ENCODE measurements around the gene CCDC154. TPM values are rescaled to one million over a fixed set of nuclear protein-coding genes. Genes with fewer than 3 reads are reported as not detected.

Gene CCDC154
- total and polyA plus RNA-seq, 9 of the 15 experiments (the other 6 are each of a cell fraction or from before 2014, with no cell fraction given) = 0.15 to 1.4 (median 0.20) TPM; not detected in 5

DNA sequence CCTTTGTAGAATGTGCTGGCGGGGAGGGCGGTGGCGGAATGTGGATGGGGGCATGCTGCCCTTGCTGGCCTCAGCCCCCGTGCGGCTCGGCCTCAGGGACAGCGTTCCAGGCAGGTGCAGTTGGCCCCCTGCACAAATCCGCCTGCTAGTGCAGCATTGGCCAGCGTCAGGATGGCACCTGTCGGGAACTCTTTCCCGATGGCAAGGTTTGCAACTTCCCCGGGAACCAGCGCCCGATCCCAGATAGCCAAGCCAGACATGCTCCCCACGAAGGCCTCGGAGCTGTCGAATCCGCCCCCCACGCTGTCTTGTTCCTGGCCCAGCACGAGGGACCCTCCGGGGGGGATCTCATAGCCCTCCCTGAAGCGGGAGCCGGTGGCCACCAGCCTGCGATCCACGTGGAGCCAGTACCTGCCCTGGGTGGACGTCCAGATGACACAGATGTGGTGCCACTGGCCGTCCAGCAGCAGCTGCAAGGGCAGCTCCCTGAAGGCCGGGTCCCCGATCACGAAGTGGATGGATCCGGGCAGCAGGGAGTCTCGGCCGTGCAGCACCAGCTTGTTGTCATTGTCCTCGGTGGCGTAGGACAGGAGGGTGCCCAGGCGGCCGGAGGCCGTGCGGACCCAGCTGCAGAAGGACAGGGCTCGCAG is 41.6 kb upstream of the CCDC154 start:
- H3K9me3 ChIP-seq (replicated peaks; ENCODE audit: control insufficient read depth, insufficient read depth, low read depth, low read length) = no peaks in the 10 kb centered on the region
- TF ChIP-seq, protein P1, sequence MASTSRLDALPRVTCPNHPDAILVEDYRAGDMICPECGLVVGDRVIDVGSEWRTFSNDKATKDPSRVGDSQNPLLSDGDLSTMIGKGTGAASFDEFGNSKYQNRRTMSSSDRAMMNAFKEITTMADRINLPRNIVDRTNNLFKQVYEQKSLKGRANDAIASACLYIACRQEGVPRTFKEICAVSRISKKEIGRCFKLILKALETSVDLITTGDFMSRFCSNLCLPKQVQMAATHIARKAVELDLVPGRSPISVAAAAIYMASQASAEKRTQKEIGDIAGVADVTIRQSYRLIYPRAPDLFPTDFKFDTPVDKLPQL (IDR thresholded peaks at IDR 0.05; ENCODE audit: extremely low read depth, insufficient read length) = no peak
- TF ChIP-seq MTA2 (IDR thresholded peaks at IDR 0.05; ENCODE audit: low read depth) (no peak), FOXM1 (IDR thresholded peaks at IDR 0.05; ENCODE audit: low read depth) (no peak), FOXM1 (CRISPR knock-in tag; IDR thresholded peaks at IDR 0.05; ENCODE audit: low read depth) (no peak), MBD2 (IDR thresholded peaks at IDR 0.05; ENCODE audit: borderline replicate concordance, low read depth) (no peak), SMARCB1 (IDR thresholded peaks at IDR 0.05; ENCODE audit: insufficient read length, low read depth) (no peak), SNIP1 (IDR thresholded peaks at IDR 0.05; ENCODE audit: low read depth) (no peak), ARID1B (IDR thresholded peaks at IDR 0.05) (no peak), NCOA1 (IDR thresholded peaks at IDR 0.05; ENCODE audit: low read depth) (no peak), WHSC1 (IDR thresholded peaks at IDR 0.05; ENCODE audit: low read length) (no peak), KDM2B (CRISPR knock-in tag; IDR thresholded peaks at IDR 0.05) (no peak), ZC3H8 (IDR thresholded peaks at IDR 0.05) (no peak), ZNF24 (IDR thresholded peaks at IDR 0.05) (no peak), ZNF830 (CRISPR knock-in tag; IDR thresholded peaks at IDR 0.05) (no peak), CBFA2T3 (IDR thresholded peaks at IDR 0.05) (no peak)
- TF ChIP-seq, protein P2, sequence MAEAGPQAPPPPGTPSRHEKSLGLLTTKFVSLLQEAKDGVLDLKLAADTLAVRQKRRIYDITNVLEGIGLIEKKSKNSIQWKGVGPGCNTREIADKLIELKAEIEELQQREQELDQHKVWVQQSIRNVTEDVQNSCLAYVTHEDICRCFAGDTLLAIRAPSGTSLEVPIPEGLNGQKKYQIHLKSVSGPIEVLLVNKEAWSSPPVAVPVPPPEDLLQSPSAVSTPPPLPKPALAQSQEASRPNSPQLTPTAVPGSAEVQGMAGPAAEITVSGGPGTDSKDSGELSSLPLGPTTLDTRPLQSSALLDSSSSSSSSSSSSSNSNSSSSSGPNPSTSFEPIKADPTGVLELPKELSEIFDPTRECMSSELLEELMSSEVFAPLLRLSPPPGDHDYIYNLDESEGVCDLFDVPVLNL (CRISPR knock-in tag; IDR thresholded peaks at IDR 0.05; ENCODE audit: low read depth) = no peak
- TF ChIP-seq, protein P3, sequence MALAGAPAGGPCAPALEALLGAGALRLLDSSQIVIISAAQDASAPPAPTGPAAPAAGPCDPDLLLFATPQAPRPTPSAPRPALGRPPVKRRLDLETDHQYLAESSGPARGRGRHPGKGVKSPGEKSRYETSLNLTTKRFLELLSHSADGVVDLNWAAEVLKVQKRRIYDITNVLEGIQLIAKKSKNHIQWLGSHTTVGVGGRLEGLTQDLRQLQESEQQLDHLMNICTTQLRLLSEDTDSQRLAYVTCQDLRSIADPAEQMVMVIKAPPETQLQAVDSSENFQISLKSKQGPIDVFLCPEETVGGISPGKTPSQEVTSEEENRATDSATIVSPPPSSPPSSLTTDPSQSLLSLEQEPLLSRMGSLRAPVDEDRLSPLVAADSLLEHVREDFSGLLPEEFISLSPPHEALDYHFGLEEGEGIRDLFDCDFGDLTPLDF (CRISPR knock-in tag; IDR thresholded peaks at IDR 0.05) = no peak
- TF ChIP-seq, protein P4, sequence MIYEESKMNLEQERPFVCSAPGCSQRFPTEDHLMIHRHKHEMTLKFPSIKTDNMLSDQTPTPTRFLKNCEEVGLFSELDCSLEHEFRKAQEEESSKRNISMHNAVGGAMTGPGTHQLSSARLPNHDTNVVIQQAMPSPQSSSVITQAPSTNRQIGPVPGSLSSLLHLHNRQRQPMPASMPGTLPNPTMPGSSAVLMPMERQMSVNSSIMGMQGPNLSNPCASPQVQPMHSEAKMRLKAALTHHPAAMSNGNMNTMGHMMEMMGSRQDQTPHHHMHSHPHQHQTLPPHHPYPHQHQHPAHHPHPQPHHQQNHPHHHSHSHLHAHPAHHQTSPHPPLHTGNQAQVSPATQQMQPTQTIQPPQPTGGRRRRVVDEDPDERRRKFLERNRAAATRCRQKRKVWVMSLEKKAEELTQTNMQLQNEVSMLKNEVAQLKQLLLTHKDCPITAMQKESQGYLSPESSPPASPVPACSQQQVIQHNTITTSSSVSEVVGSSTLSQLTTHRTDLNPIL (CRISPR knock-in tag; IDR thresholded peaks at IDR 0.05) = no peak
- TF ChIP-seq, protein P5, sequence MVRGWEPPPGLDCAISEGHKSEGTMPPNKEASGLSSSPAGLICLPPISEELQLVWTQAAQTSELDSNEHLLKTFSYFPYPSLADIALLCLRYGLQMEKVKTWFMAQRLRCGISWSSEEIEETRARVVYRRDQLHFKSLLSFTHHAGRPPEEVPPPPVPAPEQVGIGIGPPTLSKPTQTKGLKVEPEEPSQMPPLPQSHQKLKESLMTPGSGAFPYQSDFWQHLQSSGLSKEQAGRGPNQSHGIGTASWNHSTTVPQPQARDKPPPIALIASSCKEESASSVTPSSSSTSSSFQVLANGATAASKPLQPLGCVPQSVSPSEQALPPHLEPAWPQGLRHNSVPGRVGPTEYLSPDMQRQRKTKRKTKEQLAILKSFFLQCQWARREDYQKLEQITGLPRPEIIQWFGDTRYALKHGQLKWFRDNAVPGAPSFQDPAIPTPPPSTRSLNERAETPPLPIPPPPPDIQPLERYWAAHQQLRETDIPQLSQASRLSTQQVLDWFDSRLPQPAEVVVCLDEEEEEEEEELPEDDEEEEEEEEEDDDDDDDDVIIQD (CRISPR knock-in tag; IDR thresholded peaks at IDR 0.05) = no peak

More for the DNA sequence above, 41.6 kb upstream of the CCDC154 start:
- FAIRE-seq = no peak
- Histone ChIP-seq H3K27me3 (ENCODE audit: control insufficient read depth in 2 of 2, insufficient read depth in 2 of 2, low read length in 2 of 2) (no peaks in the 10 kb centered on the region), H3K9ac (ENCODE audit: insufficient read depth in 1 of 2, low read depth in 2 of 2, low read length in 2 of 2) (peak overlapping the region in 1 of 2 experiments; percentile 52; a peak in 2 of 4 replicates), H3K9me1 (ENCODE audit: control insufficient read depth, insufficient read depth, low read length) (no peaks in the 10 kb centered on the region), H3K36me3 (ENCODE audit: control insufficient read depth, insufficient read depth, low read length) (no peaks in the 10 kb centered on the region), H3K4me1 (replicated peaks in 1 of 2; ENCODE audit: control insufficient read depth in 2 of 2, insufficient read depth in 2 of 2, low read length in 2 of 2) (peaks cover 4 to 52% of the 10 kb centered on the region in 2 experiments; a peak in 4 of 5 replicates), H3K27ac (ENCODE audit: extremely low read depth, low read depth, low read length) (no peak overlapping the region), H3K4me3 (no peak overlapping the region), H2AFZ (ENCODE audit: low read depth, low read length) (no peak overlapping the region), H3K79me2 (ENCODE audit: control insufficient read depth, insufficient read depth, low read length) (no peaks in the 10 kb centered on the region), H4K20me1 (replicated peaks; ENCODE audit: control insufficient read depth, insufficient read depth, low read length) (no peaks in the 10 kb centered on the region), H3K4me2 (ENCODE audit: insufficient read depth, low read length) (no peak overlapping the region)
- in situ Hi-C loops (cut with MboI) = no loop called here
- no peak for ATAC-seq
- intact Hi-C loops (cut with micrococcal nuclease) = no loop called here
- no peak for DNase-seq (ENCODE audit: extremely low read depth in 1 of 4, low spot score in 3 of 4)
- ChIA-PET CTCF (ENCODE audit: low intra/inter-chr PET ratio) (no interaction called here), POLR2A (interaction anchor here (0.7 to 1.0 kb wide), 3 partner anchors 8 to 41 kb away, joined by 3 to 5 read pairs (median 3); no protein-coding TSS in a partner anchor)
- no TSS peak for BruUV-seq (replicated peaks)
- WGBS (ENCODE audit: insufficient coverage, low coverage, missing lambda C conversion rate) = 62% methylated on average over 32 of the region's 40 CpGs
